Panc1 (cell line): ENCODE results near the gene C1orf56. TPM values are rescaled to one million over a fixed set of nuclear protein-coding genes. Genes with fewer than 3 reads are reported as not detected.

Experiments
- ATAC-seq: fragments of 200-7000 bp; cut with Tn5 transposase; 2 replicates; pipeline ENCODE4 v1.9.1; 2020; ENCODE audit warnings: mild to moderate bottlenecking, moderate library complexity
- BruUV-seq: library from RNA; stranded (reverse); fragments of 400-500 nt; replicated peaks from 2 replicates; lab custom pipeline; 2021; lab: Mats Ljungman, UMichigan
- CTCF ChIA-PET: fragments of 300-600 bp; sonication (Branson Sonifier 250); formaldehyde crosslinking; loops from one replicate; lab custom pipeline; 2022; ENCODE audit warnings: antibody characterized with exemption; lab: Charles Lee
- POLR2A ChIA-PET: fragments of 300-600 bp; sonication (Branson Sonifier 250); formaldehyde crosslinking; loops from one replicate; lab custom pipeline; 2022; ENCODE audit warnings: antibody characterized with exemption; lab: Charles Lee
- DNase-seq: peaks from one replicate; pipeline ENCODE4 v3.0.0-alpha.2; 2010; ENCODE audit warnings: low read depth, low spot score
- H3K27ac ChIP-seq: 2 replicates; pipeline ENCODE4 v1.5.1; 2011; ENCODE audit warnings: mild to moderate bottlenecking, low read length, inconsistent platforms
- H3K27me3 ChIP-seq: fragments of 200-500 bp; sonication (Bioruptor generic); 2 replicates; pipeline ENCODE4 v1.6.0; 2014; ENCODE audit warnings: low read length, inconsistent platforms; ENCODE audit not compliant: control insufficient read depth, insufficient read depth
- H3K36me3 ChIP-seq: fragments of 200-500 bp; sonication (Bioruptor generic); 2 replicates; pipeline ENCODE4 v1.5.1; 2014; ENCODE audit warnings: inconsistent platforms, mild to moderate bottlenecking, low read length, moderate library complexity; ENCODE audit not compliant: control insufficient read depth, insufficient read depth
- H3K4me1 ChIP-seq: 2 replicates; pipeline ENCODE4 v1.5.1; 2011; ENCODE audit warnings: inconsistent platforms, mild to moderate bottlenecking, low read length, moderate library complexity; ENCODE audit not compliant: control insufficient read depth, insufficient read depth
- H3K4me3 ChIP-seq, 2 experiments: 2 replicates each; pipeline ENCODE4 v1.5.1; 2011 to 2012; ENCODE audit warnings: low read depth in 2 of 2, low read length in 2 of 2, mild to moderate bottlenecking in 2 of 2, inconsistent platforms in 1 of 2, moderate library complexity in 1 of 2
- H3K9me3 ChIP-seq: fragments of 200-500 bp; sonication (Bioruptor generic); 2 replicates; pipeline ENCODE4 v1.5.1; 2014; ENCODE audit warnings: low read depth, mild to moderate bottlenecking, inconsistent platforms, low read length, moderate library complexity; ENCODE audit not compliant: control insufficient read depth, insufficient read depth
- CTCF ChIP-seq: fragments of 450-650 bp; IDR thresholded peaks from 2 replicates; pipeline ENCODE4 v1.5.1; 2017; ENCODE audit warnings: mild to moderate bottlenecking
- POLR2AphosphoS5 ChIP-seq: IDR thresholded peaks from 2 replicates; pipeline ENCODE4 v1.6.1; 2012; ENCODE audit warnings: mild to moderate bottlenecking, low read depth, low read length, moderate library complexity
- REST ChIP-seq, 2 experiments: IDR thresholded peaks; 2 replicates each; pipeline ENCODE4 v1.6.1; 2011 to 2012; ENCODE audit warnings: low read depth in 2 of 2, control low read depth in 1 of 2, low read length in 1 of 2, mild to moderate bottlenecking in 1 of 2, moderate library complexity in 1 of 2; ENCODE audit not compliant: insufficient read depth in 1 of 2
- SIN3A ChIP-seq: IDR thresholded peaks from 2 replicates; pipeline ENCODE4 v1.6.1; 2012; ENCODE audit warnings: low read depth, mild to moderate bottlenecking, low read length, moderate library complexity, borderline replicate concordance; ENCODE audit not compliant: insufficient read depth
- TCF7L2 ChIP-seq: IDR thresholded peaks from 2 replicates; pipeline ENCODE4 v1.6.1; 2011; ENCODE audit warnings: mild to moderate bottlenecking, low read depth, low read length, inconsistent platforms
- in situ Hi-C: cut with HindIII; loops from 2 replicates; pipeline ENCODE4 v1.10.0; 2016; ENCODE audit warnings: low sequenced_read_pairs, low pct_unique_long_range_greater_than_20kb
- intact Hi-C: fragments of 100-400 bp; cut with micrococcal nuclease; formaldehyde crosslinking; loops from one replicate; pipeline ENCODE4 v1.10.0; 2022; ENCODE audit not compliant: unreplicated experiment
- total RNA-seq: library from RNA; stranded (reverse); gene quantifications from one replicate; pipeline ENCODE4 v1.2.1, GENCODE V29; 2021; ENCODE audit not compliant: unreplicated experiment

Gene C1orf56
- total RNA-seq, 1 experiment from 2014 or later, result 2.7 TPM

GRCh38 chr1:151037032-151037431, 10.5 kb upstream of the C1orf56 start:
- intact Hi-C loops, result no loop called here
- no peak overlapping the region for H3K4me3 ChIP-seq
- H3K27ac ChIP-seq, result no peak overlapping the region
- 0 out of 2 replicates have a peak, but pooled peaks cover 2% of the 10 kb centered on the region for H3K36me3 ChIP-seq
- in situ Hi-C loops, result no loop called here
- BruUV-seq, result no TSS peak
- H3K9me3 ChIP-seq, result no peaks in the 10 kb centered on the region
- ATAC-seq (no peak), DNase-seq (no peak)
- no peaks in the 10 kb centered on the region for H3K27me3 ChIP-seq
- CTCF ChIA-PET, result no interaction called here
- H3K4me1 ChIP-seq, result no peaks in the 10 kb centered on the region
- POLR2A ChIA-PET, result no interaction called here
- TF ChIP-seq TCF7L2, result no peak
- no peak for TF ChIP-seq SIN3A
- TF ChIP-seq REST (IDR thresholded peaks at IDR 0.05; ENCODE audit: insufficient read depth in 1 of 2, low read depth in 2 of 2, low read length in 1 of 2), result no peak

GRCh38 chr1:151039521-151039920, 8.0 kb upstream of the C1orf56 start:
- in situ Hi-C loops, result no loop called here
- no peak for ATAC-seq
- CTCF ChIA-PET, result no interaction called here

More at GRCh38 chr1:151039521-151039920, 8.0 kb upstream of the C1orf56 start:
- DNase-seq, result no peak
- no peak overlapping the region for H3K27ac ChIP-seq
- TF ChIP-seq POLR2AphosphoS5 (no peak), SIN3A (no peak), TCF7L2 (no peak), REST (IDR thresholded peaks at IDR 0.05; ENCODE audit: insufficient read depth in 1 of 2, low read depth in 2 of 2, low read length in 1 of 2) (no peak), CTCF (no peak)
- POLR2A ChIA-PET, result no interaction called here
- no peaks in the 10 kb centered on the region for H3K27me3 ChIP-seq
- intact Hi-C loops, result no loop called here
- H3K4me1 ChIP-seq, result no peaks in the 10 kb centered on the region
- 0 out of 2 replicates have a peak, but pooled peaks cover under 1% of the 10 kb centered on the region for H3K36me3 ChIP-seq
- H3K9me3 ChIP-seq, result no peaks in the 10 kb centered on the region
- H3K4me3 ChIP-seq, result no peak overlapping the region
- no TSS peak for BruUV-seq
